ENCODE data around the gene INPP5A. TPM values are rescaled to one million over a fixed set of nuclear protein-coding genes. Genes with fewer than 3 reads are reported as not detected.

The INPP5A gene
- total RNA-seq, 3 donors from 2014 or later, result 26.6 to 50.6 (median 38.7) TPM

DNA sequence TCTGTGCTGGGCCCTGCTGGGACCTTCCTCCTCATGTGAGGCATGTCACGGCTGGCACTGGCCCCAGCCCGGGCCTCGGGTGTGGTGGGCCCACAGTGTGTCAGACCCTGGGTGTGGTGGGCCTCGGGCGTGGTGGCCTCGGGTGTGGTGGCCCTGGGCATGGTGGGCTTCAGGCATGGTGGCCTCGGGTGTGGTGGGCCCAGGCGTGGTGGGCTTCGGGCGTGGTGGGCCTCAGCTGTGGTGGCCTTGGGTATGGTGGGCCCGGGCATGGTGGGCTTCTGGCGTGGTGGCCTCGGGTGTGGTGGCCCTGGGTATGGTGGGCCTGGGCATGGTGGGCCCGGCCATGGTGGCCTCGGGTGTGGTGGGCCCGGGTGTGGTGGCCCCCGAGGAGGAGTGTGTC is 207.9 kb downstream of the INPP5A start:
- Histone ChIP-seq H3K27ac (no peak overlapping the region), H3K9me3 (no peaks in the 10 kb centered on the region), H3K27me3 (no peaks in the 10 kb centered on the region), H3K4me3 (no peak overlapping the region), H3K4me1 (no peaks in the 10 kb centered on the region), H3K36me3 (no peaks in the 10 kb centered on the region)
- no peak for DNase-seq (ENCODE audit: low spot score in 2 of 2)
- intact Hi-C loops (cut with DNase I; ENCODE audit: low total_unique reads), result no loop called here
- TF ChIP-seq, protein P1, sequence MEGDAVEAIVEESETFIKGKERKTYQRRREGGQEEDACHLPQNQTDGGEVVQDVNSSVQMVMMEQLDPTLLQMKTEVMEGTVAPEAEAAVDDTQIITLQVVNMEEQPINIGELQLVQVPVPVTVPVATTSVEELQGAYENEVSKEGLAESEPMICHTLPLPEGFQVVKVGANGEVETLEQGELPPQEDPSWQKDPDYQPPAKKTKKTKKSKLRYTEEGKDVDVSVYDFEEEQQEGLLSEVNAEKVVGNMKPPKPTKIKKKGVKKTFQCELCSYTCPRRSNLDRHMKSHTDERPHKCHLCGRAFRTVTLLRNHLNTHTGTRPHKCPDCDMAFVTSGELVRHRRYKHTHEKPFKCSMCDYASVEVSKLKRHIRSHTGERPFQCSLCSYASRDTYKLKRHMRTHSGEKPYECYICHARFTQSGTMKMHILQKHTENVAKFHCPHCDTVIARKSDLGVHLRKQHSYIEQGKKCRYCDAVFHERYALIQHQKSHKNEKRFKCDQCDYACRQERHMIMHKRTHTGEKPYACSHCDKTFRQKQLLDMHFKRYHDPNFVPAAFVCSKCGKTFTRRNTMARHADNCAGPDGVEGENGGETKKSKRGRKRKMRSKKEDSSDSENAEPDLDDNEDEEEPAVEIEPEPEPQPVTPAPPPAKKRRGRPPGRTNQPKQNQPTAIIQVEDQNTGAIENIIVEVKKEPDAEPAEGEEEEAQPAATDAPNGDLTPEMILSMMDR (IDR thresholded peaks at IDR 0.05), result no peak
- TF ChIP-seq POLR2A (IDR thresholded peaks at IDR 0.05), result no peak
- no peak for TF ChIP-seq POLR2AphosphoS5 (IDR thresholded peaks at IDR 0.05)

DNA sequence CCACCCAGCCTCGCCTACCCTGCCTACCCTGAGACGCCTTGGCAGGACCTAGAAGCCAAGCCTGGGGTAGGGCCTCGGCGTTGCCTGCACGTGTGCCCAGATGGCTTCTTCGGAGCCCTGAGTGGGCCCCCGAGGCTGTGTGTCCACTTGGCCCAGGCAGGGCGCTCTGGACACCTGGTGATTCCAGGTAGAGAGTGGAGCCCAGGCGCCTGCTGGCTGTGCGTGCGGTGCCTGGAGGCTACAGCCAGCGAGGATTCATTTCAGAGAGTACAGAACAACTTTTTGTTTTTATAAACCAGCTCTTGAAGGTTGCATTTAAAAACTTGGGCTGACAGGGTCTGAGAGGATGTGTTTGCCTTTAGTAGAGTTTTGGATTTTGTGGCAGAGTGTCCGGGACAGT is 208.4 kb downstream of the INPP5A start:
- Histone ChIP-seq H3K9me3 (no peaks in the 10 kb centered on the region), H3K4me3 (no peak overlapping the region), H3K27me3 (no peaks in the 10 kb centered on the region), H3K36me3 (no peaks in the 10 kb centered on the region), H3K27ac (no peak overlapping the region), H3K4me1 (no peaks in the 10 kb centered on the region)
- TF ChIP-seq POLR2AphosphoS5 (IDR thresholded peaks at IDR 0.05), result no peak
- intact Hi-C loops (cut with DNase I; ENCODE audit: low total_unique reads), result no loop called here
- DNase-seq (ENCODE audit: low spot score in 2 of 2), result no peak

DNA sequence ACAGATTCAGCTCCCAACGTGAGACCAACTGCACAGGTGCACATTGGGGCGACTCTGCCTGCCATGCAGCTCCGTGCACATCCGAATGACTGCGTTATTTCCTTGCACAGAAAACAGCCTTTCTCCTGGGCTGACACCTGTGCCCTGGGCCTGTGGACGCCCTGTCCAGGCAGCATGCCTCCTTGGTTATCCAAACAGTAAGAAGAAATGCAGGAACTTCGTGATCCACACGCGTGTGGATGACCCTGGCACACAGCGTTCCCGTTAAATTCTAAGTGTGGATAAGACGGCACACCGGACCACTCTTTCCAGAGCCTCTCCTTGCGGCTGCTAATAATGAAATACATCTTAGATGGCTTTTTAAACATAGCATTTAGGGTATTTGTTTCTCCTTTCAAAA is 208.8 kb downstream of the INPP5A start:
- Histone ChIP-seq H3K9me3 (no peaks in the 10 kb centered on the region), H3K4me1 (no peaks in the 10 kb centered on the region), H3K4me3 (no peak overlapping the region), H3K27ac (no peak overlapping the region), H3K36me3 (no peaks in the 10 kb centered on the region), H3K27me3 (no peaks in the 10 kb centered on the region)
- TF ChIP-seq, protein P1 (IDR thresholded peaks at IDR 0.05), result no peak
- TF ChIP-seq POLR2A (IDR thresholded peaks at IDR 0.05), result no peak
- DNase-seq (ENCODE audit: low spot score in 2 of 2), result no peak
- intact Hi-C loops (cut with DNase I; ENCODE audit: low total_unique reads), result no loop called here

DNA sequence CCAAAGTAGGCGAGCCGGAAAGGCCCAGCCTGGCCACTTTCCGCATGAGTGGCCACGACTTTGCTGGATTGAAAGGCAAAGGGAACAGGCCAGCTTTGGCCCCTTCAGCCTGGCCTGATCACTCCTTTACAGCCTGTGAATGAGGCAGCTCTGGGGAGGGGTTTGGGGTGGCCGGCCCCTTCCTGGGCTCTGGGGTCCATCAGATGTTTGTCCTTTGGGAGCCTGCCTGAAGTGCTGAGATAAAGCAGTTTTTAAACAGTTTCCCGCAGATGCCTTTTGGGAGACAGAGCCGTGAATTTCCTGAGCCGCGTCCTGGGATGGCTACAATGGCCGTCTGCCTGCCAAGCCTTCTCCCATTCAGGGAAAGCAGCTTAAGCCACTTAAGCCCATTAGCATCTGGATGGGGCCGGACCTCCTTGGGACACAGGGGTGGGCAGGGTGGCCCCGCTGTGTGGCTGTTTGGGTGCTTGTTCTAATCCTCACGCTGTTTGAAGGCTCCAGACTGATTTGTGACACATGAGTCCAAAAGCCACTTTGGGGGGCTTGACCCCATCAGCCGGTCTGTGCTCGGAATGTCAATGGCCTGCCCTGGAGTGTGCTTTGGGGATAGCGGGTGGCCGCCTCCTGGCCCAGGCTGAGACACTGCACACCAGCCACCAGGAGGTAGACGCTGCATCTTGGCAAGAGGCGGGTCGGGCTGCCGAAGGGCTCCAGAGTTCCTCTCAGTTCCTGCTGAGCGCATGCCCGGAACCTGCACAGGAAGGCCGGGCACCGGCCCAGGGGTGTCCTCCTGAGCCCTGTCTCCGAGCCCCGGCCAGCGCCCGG is 209.4 kb downstream of the INPP5A start:
- DNase-seq (ENCODE audit: low spot score in 2 of 2), result no peak
- TF ChIP-seq POLR2A (IDR thresholded peaks at IDR 0.05) (no peak), POLR2AphosphoS5 (IDR thresholded peaks at IDR 0.05) (no peak)
- TF ChIP-seq, protein P1 (IDR thresholded peaks at IDR 0.05), result no peak
- intact Hi-C loops (cut with DNase I; ENCODE audit: low total_unique reads), result no loop called here
- H3K27ac ChIP-seq, result no peak overlapping the region
- no peak overlapping the region for H3K4me3 ChIP-seq
- no peaks in the 10 kb centered on the region for H3K27me3 ChIP-seq
- H3K4me1 ChIP-seq, result no peaks in the 10 kb centered on the region
- no peaks in the 10 kb centered on the region for H3K36me3 ChIP-seq
- H3K9me3 ChIP-seq, result no peaks in the 10 kb centered on the region

DNA sequence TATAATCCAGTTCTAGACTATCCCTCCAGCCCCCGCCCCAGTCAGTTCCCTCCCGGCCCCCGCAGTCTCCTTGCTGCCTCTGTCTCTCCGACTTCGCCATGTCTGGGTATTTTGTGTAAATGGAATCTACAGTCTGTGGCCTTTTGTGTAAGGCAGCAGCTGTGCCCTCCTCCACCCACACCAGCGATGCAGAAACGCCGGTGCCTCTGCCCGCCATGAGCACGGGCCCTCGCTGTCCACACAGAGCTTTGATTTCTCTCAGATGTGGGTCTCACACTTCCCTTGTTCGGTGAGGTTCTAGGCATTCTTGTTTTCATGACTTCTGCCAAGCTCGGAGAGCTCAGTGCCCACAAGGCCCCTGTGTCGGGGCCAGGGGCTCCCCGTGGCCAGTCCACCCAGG is 210.5 kb downstream of the INPP5A start:
- TF ChIP-seq, protein P1 (IDR thresholded peaks at IDR 0.05), result no peak
- TF ChIP-seq POLR2AphosphoS5 (IDR thresholded peaks at IDR 0.05), result no peak
- no peak for TF ChIP-seq POLR2A (IDR thresholded peaks at IDR 0.05)
- no peaks in the 10 kb centered on the region for H3K4me1 ChIP-seq
- H3K27me3 ChIP-seq, result no peaks in the 10 kb centered on the region
- H3K27ac ChIP-seq, result no peak overlapping the region
- H3K4me3 ChIP-seq, result no peak overlapping the region
- no peaks in the 10 kb centered on the region for H3K36me3 ChIP-seq
- no peaks in the 10 kb centered on the region for H3K9me3 ChIP-seq
- intact Hi-C loops (cut with DNase I; ENCODE audit: low total_unique reads), result no loop called here
- DNase-seq (ENCODE audit: low spot score in 2 of 2), result no peak
